GM10847 (cell line): ENCODE results near the gene SELENOK.

ENCODE experiments used
- POLR2A ChIP-seq: IDR thresholded peaks from 2 replicates; pipeline ENCODE4 v1.6.1; 2011; ENCODE audit not compliant: insufficient read length; ENCODE audit errors: extremely low read depth

SELENOK gene

GRCh38 chr3:53835257-53835656 lies 56.4 kb downstream of the SELENOK start:
- no peak for TF ChIP-seq POLR2A

DNA sequence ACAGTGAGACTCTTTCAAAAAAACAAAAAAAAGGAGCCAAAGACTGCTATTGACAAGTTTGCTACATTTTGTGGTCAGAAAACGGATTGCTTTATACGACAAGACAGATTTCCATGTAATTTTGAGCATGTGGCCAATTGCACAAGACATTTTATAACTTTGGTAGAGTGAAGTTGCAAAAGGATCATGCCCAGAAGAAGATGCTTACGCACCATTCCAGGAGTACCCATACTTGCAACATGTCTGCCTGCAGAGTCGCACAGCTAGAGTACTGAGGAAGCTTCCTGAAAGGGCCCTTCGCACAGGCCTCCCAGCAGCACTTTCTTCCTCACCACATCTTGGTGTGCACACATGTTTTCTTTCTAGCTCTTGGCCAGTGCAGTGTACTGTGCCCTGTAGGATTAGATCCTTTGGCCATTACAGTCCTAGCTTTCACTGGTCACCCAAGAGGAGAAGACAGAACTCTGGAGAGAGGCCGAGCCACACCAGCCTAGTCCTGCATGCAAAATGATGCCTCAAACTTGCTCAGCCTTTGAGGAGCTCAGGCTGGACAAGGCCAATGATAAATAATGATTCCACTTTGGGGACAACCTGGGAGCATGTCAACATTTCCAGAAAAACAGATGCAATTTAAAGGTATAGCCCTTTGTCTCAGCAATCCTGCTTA lies 57.1 kb downstream of the SELENOK start:
- no peak for TF ChIP-seq POLR2A
